ENCODE measurements around the gene KCNC2.

- TF ChIP-seq CTCF (conservative IDR thresholded peaks at IDR 0.05) (no peak), ZFX (IDR thresholded peaks at IDR 0.05) (no peak)
These were observed 505 bp downstream of the KCNC2 start for GRCh38 chr12:75208856-75209811.
